A673 (cell line): ENCODE measurements around the gene NLRC5.

ENCODE experiments used
- EZH2 ChIP-seq: fragments of 200-600 bp; sonication (generic); IDR thresholded peaks from 2 replicates; pipeline ENCODE4 v1.6.1; 2017; ENCODE audit warnings: borderline replicate concordance, low read depth, mild to moderate bottlenecking, mixed read lengths, antibody characterized with exemption, low read length; ENCODE audit not compliant: poor library complexity, severe bottlenecking
- TF ChIP-seq, protein P1 (sequence below): fragments of 300-800, 200-600 bp; sonication (generic); conservative IDR thresholded peaks from 2 replicates; pipeline ENCODE4 v1.5.1; 2017; ENCODE audit warnings: low read depth, mild to moderate bottlenecking, antibody characterized with exemption, low read length, moderate library complexity, mixed read lengths

GRCh38 chr16:56975714-56976113 lies 13.6 kb upstream of the NLRC5 start:
- TF ChIP-seq, protein P1, sequence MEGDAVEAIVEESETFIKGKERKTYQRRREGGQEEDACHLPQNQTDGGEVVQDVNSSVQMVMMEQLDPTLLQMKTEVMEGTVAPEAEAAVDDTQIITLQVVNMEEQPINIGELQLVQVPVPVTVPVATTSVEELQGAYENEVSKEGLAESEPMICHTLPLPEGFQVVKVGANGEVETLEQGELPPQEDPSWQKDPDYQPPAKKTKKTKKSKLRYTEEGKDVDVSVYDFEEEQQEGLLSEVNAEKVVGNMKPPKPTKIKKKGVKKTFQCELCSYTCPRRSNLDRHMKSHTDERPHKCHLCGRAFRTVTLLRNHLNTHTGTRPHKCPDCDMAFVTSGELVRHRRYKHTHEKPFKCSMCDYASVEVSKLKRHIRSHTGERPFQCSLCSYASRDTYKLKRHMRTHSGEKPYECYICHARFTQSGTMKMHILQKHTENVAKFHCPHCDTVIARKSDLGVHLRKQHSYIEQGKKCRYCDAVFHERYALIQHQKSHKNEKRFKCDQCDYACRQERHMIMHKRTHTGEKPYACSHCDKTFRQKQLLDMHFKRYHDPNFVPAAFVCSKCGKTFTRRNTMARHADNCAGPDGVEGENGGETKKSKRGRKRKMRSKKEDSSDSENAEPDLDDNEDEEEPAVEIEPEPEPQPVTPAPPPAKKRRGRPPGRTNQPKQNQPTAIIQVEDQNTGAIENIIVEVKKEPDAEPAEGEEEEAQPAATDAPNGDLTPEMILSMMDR = no peak
- TF ChIP-seq EZH2 = no peak
